Astrocyte of the cerebellum (primary cell): ENCODE results near the gene GALK2.

Source experiments
- DNase-seq: peaks from one replicate; pipeline ENCODE4 v3.0.0-alpha.2; 2011; ENCODE audit warnings: low read depth
- H3K4me3 ChIP-seq: 2 replicates; pipeline ENCODE4 v1.5.1; 2011; ENCODE audit warnings: mild to moderate bottlenecking, low read depth, low read length, moderate library complexity
- CTCF ChIP-seq: IDR thresholded peaks from 2 replicates; pipeline ENCODE4 v1.5.1; 2012; ENCODE audit warnings: low read length, low read depth, moderate library complexity, mild to moderate bottlenecking; ENCODE audit errors: missing control alignments
- in situ Hi-C: cut with HindIII; loops from 2 replicates; pipeline ENCODE4 v1.10.0; 2017; ENCODE audit warnings: low sequenced_read_pairs

The GALK2 gene

GRCh38 chr15:49134683-49135341 is 35.2 kb upstream of the GALK2 start:
- no peak for TF ChIP-seq CTCF
- H3K4me3 ChIP-seq, result no peak overlapping the region
- no peak for DNase-seq
- in situ Hi-C loops, result no loop called here

DNA sequence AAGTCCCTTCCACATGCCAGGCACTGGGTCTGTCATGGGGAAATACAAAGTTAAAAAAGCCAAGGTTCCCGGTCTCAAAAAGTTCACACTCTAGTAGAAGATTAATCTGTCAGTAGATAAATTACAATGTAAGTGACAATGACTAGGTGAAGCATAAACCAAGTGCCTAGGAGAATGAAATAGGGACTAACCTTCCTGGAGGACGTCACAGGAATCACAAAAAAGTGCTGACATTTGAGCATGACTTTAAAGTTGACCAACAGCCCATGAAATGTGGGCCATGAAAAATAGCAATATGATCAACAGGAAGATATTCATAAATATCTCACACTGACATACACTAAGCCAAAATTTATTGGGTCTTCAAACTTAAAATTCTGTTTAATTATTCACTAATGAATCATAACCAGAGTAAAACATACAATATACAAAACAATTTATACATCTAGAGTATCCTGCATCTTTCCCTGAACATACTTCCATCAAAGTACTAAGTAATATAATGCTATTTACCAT is 34.6 kb upstream of the GALK2 start:
- H3K4me3 ChIP-seq, result no peak overlapping the region
- no peak for DNase-seq
- in situ Hi-C loops, result no loop called here
- no peak for TF ChIP-seq CTCF

DNA sequence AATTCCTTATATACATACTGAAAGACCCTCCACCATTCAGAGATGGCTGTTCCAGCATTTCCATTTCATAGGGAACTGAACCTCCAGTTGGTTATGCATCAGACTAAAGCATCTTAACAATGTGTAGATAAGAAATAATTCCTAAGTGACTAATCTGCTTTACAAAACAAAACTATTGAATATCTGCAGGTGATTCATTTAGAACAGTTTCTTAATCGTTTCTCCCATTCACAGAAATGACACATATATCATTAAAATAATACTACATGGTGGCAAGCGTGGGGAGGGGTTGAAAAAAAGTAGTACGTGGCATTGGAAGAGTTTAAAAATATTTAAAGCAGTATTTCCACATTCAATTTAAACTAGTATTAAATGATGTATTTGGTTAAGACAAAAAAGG is 34.1 kb upstream of the GALK2 start:
- DNase-seq, result peak; percentile 38
- no peak for TF ChIP-seq CTCF
- no peak overlapping the region for H3K4me3 ChIP-seq
- in situ Hi-C loops, result no loop called here

DNA sequence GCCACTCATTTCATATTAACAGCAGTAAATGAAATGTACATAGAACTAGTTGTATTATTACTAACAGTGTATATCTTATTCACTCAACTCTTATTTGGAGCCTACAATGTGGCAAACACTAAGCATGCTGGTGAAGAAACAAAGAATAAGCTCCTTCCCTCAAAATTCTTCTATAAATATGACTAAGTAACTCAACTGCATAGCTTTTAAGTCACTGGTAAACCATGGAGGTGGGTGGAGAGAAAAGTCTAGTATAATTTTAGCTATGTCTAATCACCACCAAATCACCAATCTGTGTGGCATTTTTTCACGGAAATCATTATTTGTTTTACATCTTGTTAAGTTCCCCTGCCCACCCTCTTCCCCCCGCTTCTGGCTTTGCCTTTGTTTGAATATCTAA is 32.2 kb upstream of the GALK2 start:
- H3K4me3 ChIP-seq, result no peak overlapping the region
- in situ Hi-C loops, result no loop called here
- no peak for DNase-seq
- TF ChIP-seq CTCF, result no peak

DNA sequence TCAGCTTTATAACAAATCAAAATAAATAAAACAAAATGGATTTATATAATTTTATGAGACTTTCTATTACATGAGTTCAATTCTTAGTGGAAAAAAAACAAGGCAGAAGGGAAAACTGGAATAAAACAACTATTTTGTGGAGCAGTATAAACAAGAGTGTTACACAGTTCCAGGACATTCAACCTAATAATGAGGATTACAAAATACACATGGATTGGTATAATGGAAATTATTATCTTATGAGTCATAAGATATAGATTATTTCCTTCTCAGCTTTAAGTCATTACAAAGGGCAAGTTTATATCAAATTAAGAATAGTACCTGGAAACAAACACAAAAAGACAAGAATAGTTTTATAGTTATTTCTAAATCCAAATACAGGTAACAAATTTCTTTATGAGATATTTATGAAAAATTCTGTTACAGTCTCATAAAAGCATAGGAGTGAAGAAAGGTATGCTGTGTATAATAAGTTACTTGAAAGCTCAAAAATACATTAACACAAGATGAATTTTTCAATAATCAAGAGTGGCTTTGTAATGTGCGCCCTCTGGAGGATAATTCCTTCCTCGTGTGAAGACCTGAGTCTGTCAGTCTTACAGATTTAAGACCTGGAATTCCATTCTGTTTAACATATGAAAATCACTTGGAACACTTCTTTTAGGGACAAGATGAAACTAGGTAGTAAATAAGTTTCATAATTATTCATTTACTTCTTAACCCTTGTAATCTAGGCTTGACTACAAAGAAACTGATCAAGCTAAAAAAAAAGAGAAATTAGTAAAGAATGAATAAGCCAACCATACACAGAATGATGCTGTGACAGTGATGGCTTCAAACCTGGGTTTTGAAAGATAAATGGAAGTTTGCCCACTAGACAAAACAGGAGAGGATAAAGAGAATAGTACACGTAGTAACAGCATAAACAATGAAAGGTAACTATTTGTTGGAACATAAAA is 24.1 kb upstream of the GALK2 start:
- peak; percentile 63 for DNase-seq
- TF ChIP-seq CTCF, result peak; percentile 72
- in situ Hi-C loops, result loop anchor here (10.0 kb wide), 1 partner anchor 271 kb away; the partner anchor contains the start of gene EID1
- no peak overlapping the region for H3K4me3 ChIP-seq

GRCh38 chr15:49148298-49148697 is 21.7 kb upstream of the GALK2 start:
- DNase-seq, result no peak
- no peak for TF ChIP-seq CTCF
- no peak overlapping the region for H3K4me3 ChIP-seq
- in situ Hi-C loops, result loop anchor here (10.0 kb wide), 1 partner anchor 273 kb away; the partner anchor contains the start of gene EID1
